ENCODE results near the gene NPY1R.

The NPY1R gene

GRCh38 chr4:163279713-163280112 is 52.7 kb downstream of the NPY1R start:
- no peak for TF ChIP-seq CTCF (IDR thresholded peaks at IDR 0.05; ENCODE audit: low read depth, low read length)
- DNase-seq (ENCODE audit: extremely low read depth, low read depth) = no peak

GRCh38 chr4:163274861-163275260 is 57.5 kb downstream of the NPY1R start:
- no peak for DNase-seq (ENCODE audit: extremely low read depth, low read depth)

More at GRCh38 chr4:163274861-163275260, 57.5 kb downstream of the NPY1R start:
- no peak for TF ChIP-seq CTCF (IDR thresholded peaks at IDR 0.05; ENCODE audit: low read depth, low read length)
